PC-9 (cell line): Measurements from ENCODE around the gene GUCY1A2. TPM values are rescaled to one million over a fixed set of nuclear protein-coding genes. Genes with fewer than 3 reads are reported as not detected.

Experiments
- BruUV-seq: library from RNA; stranded (reverse); fragments of 400-500 nt; replicated peaks from 2 replicates; lab custom pipeline; 2021; lab: Mats Ljungman, UMichigan
- CTCF ChIA-PET: fragments of 300-600 bp; sonication (Branson Sonifier 250); formaldehyde crosslinking; loops from one replicate; lab custom pipeline; 2022; ENCODE audit warnings: antibody characterized with exemption; lab: Charles Lee
- POLR2A ChIA-PET: fragments of 300-600 bp; sonication (Branson Sonifier 250); formaldehyde crosslinking; loops from one replicate; lab custom pipeline; 2022; ENCODE audit warnings: antibody characterized with exemption; ENCODE audit not compliant: unreplicated experiment; lab: Charles Lee
- DNase-seq, 2 experiments: peaks; one replicate each; pipeline versions ENCODE4 v3.0.0 to v3.0.0-alpha.2; 2015 to 2022; ENCODE audit warnings: mixed read lengths in 1 of 2
- H2AFZ ChIP-seq: fragments of 200-600 bp; sonication (generic); 2 replicates; pipeline ENCODE4 v1.8.1; 2017; ENCODE audit warnings: antibody characterized with exemption
- H3F3A ChIP-seq: fragments of 200-600 bp; sonication (generic); 2 replicates; pipeline ENCODE4 v1.8.1; 2017; ENCODE audit warnings: antibody characterized with exemption, mild to moderate bottlenecking, low read depth; ENCODE audit not compliant: insufficient read depth
- H3K27ac ChIP-seq: fragments of 200-600 bp; sonication (generic); 2 replicates; pipeline ENCODE4 v1.6.1; 2016; ENCODE audit warnings: mixed run types
- H3K27me3 ChIP-seq: fragments of 200-600 bp; sonication (generic); 2 replicates; pipeline ENCODE4 v1.6.1; 2016; ENCODE audit warnings: low read depth, mixed run types; ENCODE audit not compliant: insufficient read depth
- H3K36me3 ChIP-seq: fragments of 200-600 bp; sonication (generic); 2 replicates; pipeline ENCODE4 v1.6.1; 2016; ENCODE audit warnings: low read depth, mixed run types
- H3K4me1 ChIP-seq: fragments of 200-600 bp; sonication (generic); replicated peaks from 2 replicates; pipeline ENCODE4 v1.6.1; 2016; ENCODE audit warnings: mixed run types; ENCODE audit not compliant: insufficient read depth
- H3K4me2 ChIP-seq: fragments of 200-600 bp; sonication (generic); 2 replicates; pipeline ENCODE4 v1.6.1; 2017; ENCODE audit warnings: mixed run types
- H3K4me3 ChIP-seq: fragments of 200-600 bp; sonication (generic); 2 replicates; pipeline ENCODE4 v1.6.1; 2016; ENCODE audit warnings: mixed run types
- H3K79me2 ChIP-seq: fragments of 200-600 bp; sonication (generic); 2 replicates; pipeline ENCODE4 v1.6.1; 2017; ENCODE audit warnings: low read depth, mixed run types
- H3K9me2 ChIP-seq: fragments of 200-600 bp; sonication (generic); 2 replicates; pipeline ENCODE4 v1.8.1; 2017; ENCODE audit warnings: mild to moderate bottlenecking; ENCODE audit not compliant: insufficient read depth
- H3K9me3 ChIP-seq: fragments of 200-600 bp; sonication (generic); 2 replicates; pipeline ENCODE4 v1.8.1; 2016; ENCODE audit warnings: low read depth; ENCODE audit not compliant: insufficient read depth
- H4K20me1 ChIP-seq: fragments of 200-600 bp; sonication (generic); 2 replicates; pipeline ENCODE4 v1.8.1; 2017; ENCODE audit not compliant: insufficient read depth
- EZH2 ChIP-seq: fragments of 200-600 bp; sonication (generic); IDR thresholded peaks from 2 replicates; pipeline ENCODE4 v1.8.0; 2017; ENCODE audit warnings: antibody characterized with exemption, low read depth
- intact Hi-C: fragments of 100-400 bp; cut with micrococcal nuclease; formaldehyde crosslinking; loops from one replicate; pipeline ENCODE4 v1.10.0; 2022; ENCODE audit not compliant: unreplicated experiment
- total RNA-seq: library from RNA; stranded (reverse); gene quantifications from 2 replicates; pipeline ENCODE4 v1.2.3, GENCODE V29; 2021
- TF ChIP-seq, protein P1 (sequence below): fragments of 200-600 bp; sonication (generic); conservative IDR thresholded peaks from 2 replicates; pipeline ENCODE4 v1.6.1; 2017; ENCODE audit warnings: mixed run types, antibody characterized with exemption, mild to moderate bottlenecking, moderate library complexity

Gene GUCY1A2
- total RNA-seq, 1 experiment from 2014 or later = not detected

- Histone ChIP-seq H4K20me1 (no peaks in the 10 kb centered on the region), H3K4me3 (no peak overlapping the region), H3F3A (no peaks in the 10 kb centered on the region), H3K9me2 (no peaks in the 10 kb centered on the region), H3K9me3 (0 out of 2 replicates have a peak, but pooled peaks cover 4% of the 10 kb centered on the region), H2AFZ (no peak overlapping the region), H3K27me3 (no peaks in the 10 kb centered on the region), H3K4me2 (no peak overlapping the region), H3K79me2 (no peaks in the 10 kb centered on the region), H3K27ac (no peak overlapping the region), H3K4me1 (no peaks in the 10 kb centered on the region), H3K36me3 (no peaks in the 10 kb centered on the region)
- no TSS peak for BruUV-seq
- no peak for DNase-seq
- intact Hi-C loops = no loop called here
- ChIA-PET POLR2A (no interaction called here), CTCF (no interaction called here)
- no peak for TF ChIP-seq EZH2
- TF ChIP-seq, protein P1, sequence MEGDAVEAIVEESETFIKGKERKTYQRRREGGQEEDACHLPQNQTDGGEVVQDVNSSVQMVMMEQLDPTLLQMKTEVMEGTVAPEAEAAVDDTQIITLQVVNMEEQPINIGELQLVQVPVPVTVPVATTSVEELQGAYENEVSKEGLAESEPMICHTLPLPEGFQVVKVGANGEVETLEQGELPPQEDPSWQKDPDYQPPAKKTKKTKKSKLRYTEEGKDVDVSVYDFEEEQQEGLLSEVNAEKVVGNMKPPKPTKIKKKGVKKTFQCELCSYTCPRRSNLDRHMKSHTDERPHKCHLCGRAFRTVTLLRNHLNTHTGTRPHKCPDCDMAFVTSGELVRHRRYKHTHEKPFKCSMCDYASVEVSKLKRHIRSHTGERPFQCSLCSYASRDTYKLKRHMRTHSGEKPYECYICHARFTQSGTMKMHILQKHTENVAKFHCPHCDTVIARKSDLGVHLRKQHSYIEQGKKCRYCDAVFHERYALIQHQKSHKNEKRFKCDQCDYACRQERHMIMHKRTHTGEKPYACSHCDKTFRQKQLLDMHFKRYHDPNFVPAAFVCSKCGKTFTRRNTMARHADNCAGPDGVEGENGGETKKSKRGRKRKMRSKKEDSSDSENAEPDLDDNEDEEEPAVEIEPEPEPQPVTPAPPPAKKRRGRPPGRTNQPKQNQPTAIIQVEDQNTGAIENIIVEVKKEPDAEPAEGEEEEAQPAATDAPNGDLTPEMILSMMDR = no peak
Observed at GRCh38 chr11:106913141-106913540, 105.1 kb downstream of the GUCY1A2 start.

GRCh38 chr11:106904826-106905225, 113.5 kb downstream of the GUCY1A2 start:
- intact Hi-C loops = no loop called here
- DNase-seq = no peak
- H3K27ac ChIP-seq = no peak overlapping the region
- POLR2A ChIA-PET = no interaction called here
- H3K4me3 ChIP-seq = no peak overlapping the region
- no peak overlapping the region for H3K4me2 ChIP-seq
- H3K36me3 ChIP-seq = no peaks in the 10 kb centered on the region
- CTCF ChIA-PET = no interaction called here
- H3K9me2 ChIP-seq = no peaks in the 10 kb centered on the region
- no peaks in the 10 kb centered on the region for H3F3A ChIP-seq
- H3K79me2 ChIP-seq = no peaks in the 10 kb centered on the region
- H3K27me3 ChIP-seq = no peaks in the 10 kb centered on the region
- TF ChIP-seq, protein P1 = no peak
- TF ChIP-seq EZH2 = no peak
- no TSS peak for BruUV-seq
- no peaks in the 10 kb centered on the region for H3K4me1 ChIP-seq
- no peak overlapping the region for H2AFZ ChIP-seq
- H3K9me3 ChIP-seq = no peaks in the 10 kb centered on the region
- no peaks in the 10 kb centered on the region for H4K20me1 ChIP-seq

DNA sequence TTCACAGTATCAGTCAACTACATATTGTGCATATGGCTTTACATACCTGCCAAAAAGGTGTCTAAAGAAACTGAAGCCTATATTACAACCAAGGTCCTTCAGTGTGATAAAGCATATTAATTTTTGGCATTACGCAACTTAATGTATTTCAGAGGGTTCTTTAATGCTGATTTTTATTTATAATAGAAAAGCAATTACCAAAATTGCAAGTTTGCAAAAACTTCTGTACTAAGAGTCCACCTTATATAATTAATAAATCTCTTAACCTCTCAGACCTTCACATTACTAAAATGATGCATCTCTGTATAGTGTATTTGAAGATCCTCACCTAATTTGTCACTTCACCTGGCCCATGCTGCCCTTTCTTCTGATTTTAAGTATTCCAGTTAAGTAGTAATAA, 128.6 kb downstream of the GUCY1A2 start:
- no peak overlapping the region for H3K4me2 ChIP-seq
- no peak for TF ChIP-seq EZH2
- TF ChIP-seq, protein P1 = no peak
- no peaks in the 10 kb centered on the region; the same call in 1 of the 2 replicates for H3K9me3 ChIP-seq
- intact Hi-C loops = no loop called here
- CTCF ChIA-PET = no interaction called here
- no peaks in the 10 kb centered on the region for H3K36me3 ChIP-seq
- no peaks in the 10 kb centered on the region for H3K4me1 ChIP-seq
- POLR2A ChIA-PET = no interaction called here
- H2AFZ ChIP-seq = no peak overlapping the region
- H3K27me3 ChIP-seq = no peaks in the 10 kb centered on the region
- no peaks in the 10 kb centered on the region for H3F3A ChIP-seq
- no peaks in the 10 kb centered on the region for H3K79me2 ChIP-seq
- peak in 1 of 2 experiments; percentile 25 for DNase-seq
- no peaks in the 10 kb centered on the region; the same call in 1 of the 2 replicates for H3K9me2 ChIP-seq
- no peak overlapping the region for H3K4me3 ChIP-seq
- no peak overlapping the region for H3K27ac ChIP-seq
- no peaks in the 10 kb centered on the region for H4K20me1 ChIP-seq
- BruUV-seq = no TSS peak
